ENCODE measurements around the gene HHATL.
"Not testable (repeated sequence)": the region's sequence is repeated elsewhere in the genome, so short reads cannot be mapped to it uniquely, and the experiment has no call there.

The HHATL gene

DNA sequence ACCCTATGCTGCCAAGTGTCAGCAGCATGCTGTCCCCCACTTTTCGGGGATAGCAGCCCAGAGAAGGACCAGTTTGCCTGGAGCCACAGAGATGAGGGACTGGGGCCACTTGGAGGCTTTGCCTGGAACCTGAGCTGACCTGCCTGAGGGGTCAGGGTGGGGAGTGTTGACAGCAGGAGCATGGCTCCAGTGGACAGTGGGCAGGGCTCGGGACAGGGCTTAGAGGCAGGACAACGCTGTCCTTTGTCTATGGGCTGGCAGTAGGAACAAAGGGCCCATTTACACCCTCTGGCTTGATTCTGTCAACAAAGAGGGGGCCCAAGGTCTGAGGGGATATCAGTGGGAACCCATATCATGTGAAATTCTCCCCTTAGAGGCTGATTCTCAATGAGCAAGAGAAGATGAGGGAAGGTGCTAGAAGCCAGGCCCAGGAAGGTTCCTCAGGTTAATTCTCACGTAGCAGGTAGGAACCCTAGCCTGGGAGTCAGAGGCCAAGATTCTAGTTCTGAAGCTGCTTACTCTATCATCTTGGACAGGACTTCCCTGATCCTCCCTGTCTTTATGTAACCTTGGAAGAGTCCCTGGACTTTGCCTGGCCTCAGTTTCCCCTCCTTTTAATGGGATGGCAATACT lies 29.7 kb upstream of the HHATL start:
- Histone ChIP-seq H3K9me3 (ENCODE audit: control insufficient read depth, insufficient read depth, low read length) (no peaks in the 10 kb centered on the region), H3K9ac (ENCODE audit: low read depth, low read length) (no peak overlapping the region), H3K27me3 (ENCODE audit: control insufficient read depth, insufficient read depth, low read length) (no peaks in the 10 kb centered on the region), H3K36me3 (ENCODE audit: control insufficient read depth, insufficient read depth, low read length) (no peaks in the 10 kb centered on the region), H3K4me3 (ENCODE audit: low read depth, low read length) (no peak overlapping the region), H3K4me1 (ENCODE audit: control insufficient read depth, insufficient read depth, low read length) (peaks cover 11% of the 10 kb centered on the region)

GRCh38 chr3:42731476-42732195 lies 29.0 kb upstream of the HHATL start:
- H3K27me3 ChIP-seq (ENCODE audit: control insufficient read depth, insufficient read depth, low read length), result no peaks in the 10 kb centered on the region
- H3K4me3 ChIP-seq (ENCODE audit: low read depth, low read length), result no peak overlapping the region
- peaks cover 11% of the 10 kb centered on the region for H3K4me1 ChIP-seq (ENCODE audit: control insufficient read depth, insufficient read depth, low read length)
- H3K9me3 ChIP-seq (ENCODE audit: control insufficient read depth, insufficient read depth, low read length), result no peaks in the 10 kb centered on the region
- H3K9ac ChIP-seq (ENCODE audit: low read depth, low read length), result no peak overlapping the region
- no peaks in the 10 kb centered on the region for H3K36me3 ChIP-seq (ENCODE audit: control insufficient read depth, insufficient read depth, low read length)

GRCh38 chr3:42730706-42731420 lies 28.3 kb upstream of the HHATL start:
- Histone ChIP-seq H3K9me3 (ENCODE audit: control insufficient read depth, insufficient read depth, low read length) (no peaks in the 10 kb centered on the region), H3K4me1 (ENCODE audit: control insufficient read depth, insufficient read depth, low read length) (peaks cover 9% of the 10 kb centered on the region), H3K9ac (ENCODE audit: low read depth, low read length) (no peak overlapping the region), H3K4me3 (ENCODE audit: low read depth, low read length) (no peak overlapping the region), H3K36me3 (ENCODE audit: control insufficient read depth, insufficient read depth, low read length) (no peaks in the 10 kb centered on the region), H3K27me3 (ENCODE audit: control insufficient read depth, insufficient read depth, low read length) (no peaks in the 10 kb centered on the region)

- no peaks in the 10 kb centered on the region for H3K27me3 ChIP-seq (ENCODE audit: control insufficient read depth, insufficient read depth, low read length)
- peaks cover 7% of the 10 kb centered on the region for H3K4me1 ChIP-seq (ENCODE audit: control insufficient read depth, insufficient read depth, low read length)
- H3K4me3 ChIP-seq (ENCODE audit: low read depth, low read length), result no peak overlapping the region
- H3K9ac ChIP-seq (ENCODE audit: low read depth, low read length), result no peak overlapping the region
- no peaks in the 10 kb centered on the region for H3K9me3 ChIP-seq (ENCODE audit: control insufficient read depth, insufficient read depth, low read length)
- no peaks in the 10 kb centered on the region for H3K36me3 ChIP-seq (ENCODE audit: control insufficient read depth, insufficient read depth, low read length)
Measured at GRCh38 chr3:42730294-42730693, 27.7 kb upstream of the HHATL start.

- Histone ChIP-seq H3K4me3 (ENCODE audit: low read depth, low read length) (no peak overlapping the region), H3K27me3 (ENCODE audit: control insufficient read depth, insufficient read depth, low read length) (no peaks in the 10 kb centered on the region), H3K9me3 (ENCODE audit: control insufficient read depth, insufficient read depth, low read length) (no peaks in the 10 kb centered on the region), H3K4me1 (ENCODE audit: control insufficient read depth, insufficient read depth, low read length) (peaks cover 5% of the 10 kb centered on the region), H3K9ac (ENCODE audit: low read depth, low read length) (no peak overlapping the region), H3K36me3 (ENCODE audit: control insufficient read depth, insufficient read depth, low read length) (no peaks in the 10 kb centered on the region)
Measured at GRCh38 chr3:42729404-42730145, 27.0 kb upstream of the HHATL start.

DNA sequence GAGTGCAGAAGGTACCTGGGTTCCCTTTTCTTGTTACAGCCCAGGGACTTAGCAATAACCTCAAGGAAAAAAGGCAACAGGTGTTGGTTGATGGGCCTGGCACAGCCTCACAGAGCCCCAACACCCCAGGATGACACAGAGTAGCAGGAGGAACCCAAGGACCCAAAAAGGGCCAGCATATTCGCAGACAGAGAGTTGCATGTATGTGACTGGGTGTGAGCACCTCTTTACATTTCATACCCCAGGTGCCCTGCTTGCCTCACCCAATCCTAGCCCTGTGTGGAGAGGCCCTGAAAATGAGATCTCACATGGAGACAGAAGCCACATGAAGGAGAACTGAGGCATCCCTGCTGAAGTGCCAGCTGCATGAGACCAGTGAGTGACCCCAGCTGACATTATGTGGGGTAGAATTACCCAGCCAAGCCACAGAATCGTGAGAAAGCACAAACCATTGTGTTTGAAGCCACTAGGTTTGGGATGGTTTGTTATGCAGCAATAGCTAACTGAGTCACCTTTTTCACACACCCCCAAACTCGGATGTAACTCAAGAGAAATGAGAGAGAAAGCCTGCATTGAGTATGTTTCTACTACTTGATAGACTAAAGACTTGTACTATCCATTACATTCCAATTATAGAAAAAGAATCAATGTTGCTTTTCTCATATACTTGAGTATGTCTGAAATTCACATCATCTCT lies 26.2 kb upstream of the HHATL start:
- no peak overlapping the region for H3K4me3 ChIP-seq (ENCODE audit: low read depth, low read length)
- H3K9me3 ChIP-seq (ENCODE audit: control insufficient read depth, insufficient read depth, low read length), result no peaks in the 10 kb centered on the region
- no peaks in the 10 kb centered on the region for H3K36me3 ChIP-seq (ENCODE audit: control insufficient read depth, insufficient read depth, low read length)
- no peaks in the 10 kb centered on the region for H3K27me3 ChIP-seq (ENCODE audit: control insufficient read depth, insufficient read depth, low read length)
- no peak overlapping the region for H3K9ac ChIP-seq (ENCODE audit: low read depth, low read length)
- peaks cover 5% of the 10 kb centered on the region for H3K4me1 ChIP-seq (ENCODE audit: control insufficient read depth, insufficient read depth, low read length)

DNA sequence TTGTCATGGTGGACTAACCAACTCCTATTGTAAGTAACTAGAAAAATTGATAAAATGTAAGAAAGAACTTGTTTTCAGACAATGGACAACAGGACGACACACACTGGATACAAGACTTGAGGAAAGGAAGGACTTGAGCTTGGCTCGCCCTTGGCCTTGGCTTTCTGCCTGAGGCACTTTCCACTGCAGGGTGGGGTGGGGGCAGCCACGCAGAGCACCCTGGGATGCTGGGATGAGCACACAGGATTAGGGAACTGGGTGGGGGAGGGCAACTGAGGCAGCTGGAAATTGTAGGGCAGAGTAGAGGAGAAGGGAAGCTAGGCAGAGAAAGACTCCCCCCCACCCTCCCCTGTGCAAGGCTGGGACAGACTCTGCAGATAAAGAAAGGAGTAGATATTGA lies 25.5 kb upstream of the HHATL start:
- Histone ChIP-seq H3K9me3 (ENCODE audit: control insufficient read depth, insufficient read depth, low read length) (no peaks in the 10 kb centered on the region), H3K4me3 (ENCODE audit: low read depth, low read length) (no peak overlapping the region), H3K4me1 (ENCODE audit: control insufficient read depth, insufficient read depth, low read length) (peaks cover 4% of the 10 kb centered on the region), H3K27me3 (ENCODE audit: control insufficient read depth, insufficient read depth, low read length) (no peaks in the 10 kb centered on the region), H3K36me3 (ENCODE audit: control insufficient read depth, insufficient read depth, low read length) (no peaks in the 10 kb centered on the region), H3K9ac (ENCODE audit: low read depth, low read length) (no peak overlapping the region)

GRCh38 chr3:42725454-42725853 lies 22.9 kb upstream of the HHATL start:
- Histone ChIP-seq H3K4me1 (ENCODE audit: control insufficient read depth, insufficient read depth, low read length) (peaks cover 3% of the 10 kb centered on the region), H3K27me3 (ENCODE audit: control insufficient read depth, insufficient read depth, low read length) (no peaks in the 10 kb centered on the region), H3K4me3 (ENCODE audit: low read depth, low read length) (no peak overlapping the region), H3K9ac (ENCODE audit: low read depth, low read length) (no peak overlapping the region), H3K9me3 (ENCODE audit: control insufficient read depth, insufficient read depth, low read length) (no peaks in the 10 kb centered on the region), H3K36me3 (ENCODE audit: control insufficient read depth, insufficient read depth, low read length) (no peaks in the 10 kb centered on the region)

GRCh38 chr3:42723219-42723618 lies 20.6 kb upstream of the HHATL start:
- H3K9ac ChIP-seq (ENCODE audit: low read depth, low read length), result no peak overlapping the region
- no peaks in the 10 kb centered on the region for H3K9me3 ChIP-seq (ENCODE audit: control insufficient read depth, insufficient read depth, low read length)
- no peaks in the 10 kb centered on the region for H3K36me3 ChIP-seq (ENCODE audit: control insufficient read depth, insufficient read depth, low read length)
- H3K4me1 ChIP-seq (ENCODE audit: control insufficient read depth, insufficient read depth, low read length), result peaks cover 3% of the 10 kb centered on the region
- H3K4me3 ChIP-seq (ENCODE audit: low read depth, low read length), result no peak overlapping the region
- H3K27me3 ChIP-seq (ENCODE audit: control insufficient read depth, insufficient read depth, low read length), result peaks cover 3% of the 10 kb centered on the region

DNA sequence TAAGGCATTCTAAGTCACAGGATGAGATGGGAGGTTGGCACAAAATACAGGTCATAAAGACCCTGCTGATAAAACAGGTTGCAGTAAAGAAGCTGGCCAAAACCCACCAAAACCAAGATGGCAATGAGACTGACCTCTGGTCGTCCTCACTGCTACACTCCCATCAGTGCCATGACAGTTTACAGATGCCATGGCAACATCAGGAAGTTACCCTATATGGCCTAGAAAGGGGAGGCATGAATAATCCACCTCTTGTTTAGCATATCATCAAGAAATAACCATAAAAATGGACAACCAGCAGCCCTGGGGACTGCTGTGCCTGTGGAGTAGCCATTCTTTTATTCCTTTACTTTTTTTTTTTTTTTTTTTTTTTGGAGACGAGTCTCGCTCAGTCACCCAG lies 19.8 kb upstream of the HHATL start:
- not testable (repeated sequence) for H3K9me3 ChIP-seq (ENCODE audit: control insufficient read depth, insufficient read depth, low read length); H3K4me3 ChIP-seq (ENCODE audit: low read depth, low read length); H3K9ac ChIP-seq (ENCODE audit: low read depth, low read length); H3K4me1 ChIP-seq (ENCODE audit: control insufficient read depth, insufficient read depth, low read length); H3K27me3 ChIP-seq (ENCODE audit: control insufficient read depth, insufficient read depth, low read length); H3K36me3 ChIP-seq (ENCODE audit: control insufficient read depth, insufficient read depth, low read length)

GRCh38 chr3:42721690-42722089 lies 19.1 kb upstream of the HHATL start:
- Histone ChIP-seq H3K9me3 (ENCODE audit: control insufficient read depth, insufficient read depth, low read length) (no peaks in the 10 kb centered on the region), H3K4me1 (ENCODE audit: control insufficient read depth, insufficient read depth, low read length) (no peaks in the 10 kb centered on the region), H3K36me3 (ENCODE audit: control insufficient read depth, insufficient read depth, low read length) (no peaks in the 10 kb centered on the region), H3K4me3 (ENCODE audit: low read depth, low read length) (no peak overlapping the region), H3K27me3 (ENCODE audit: control insufficient read depth, insufficient read depth, low read length) (peaks cover 3% of the 10 kb centered on the region), H3K9ac (ENCODE audit: low read depth, low read length) (no peak overlapping the region)
